WTC11 (cell line): ENCODE measurements around the gene TRAF3IP1. TPM values are rescaled to one million over a fixed set of nuclear protein-coding genes. Genes with fewer than 3 reads are reported as not detected.

Experiments
- ATAC-seq: fragments of 200-7000 bp; cut with Tn5 transposase; 2 replicates; pipeline ENCODE4 v1.10.0; 2021; ENCODE audit warnings: mild to moderate bottlenecking, moderate library complexity
- CTCF ChIA-PET: fragments of 300-600 bp; sonication (Branson Sonifier 250); formaldehyde crosslinking; loops from one replicate; lab custom pipeline; 2021; ENCODE audit warnings: antibody characterized with exemption; lab: Charles Lee
- POLR2A ChIA-PET: fragments of 350-600 bp; sonication (Branson Sonifier 250); formaldehyde crosslinking; loops from one replicate; lab custom pipeline; 2021; ENCODE audit warnings: antibody characterized with exemption; lab: Charles Lee
- DNase-seq: peaks from one replicate; pipeline ENCODE4 v3.0.0; 2021; ENCODE audit warnings: low spot score
- H3K27ac Mint-ChIP-seq: 2 replicates; pipeline ENCODE4 v1.8.0; 2021; ENCODE audit warnings: mixed read lengths
- H3K27me3 Mint-ChIP-seq: 2 replicates; pipeline ENCODE4 v1.8.0; 2021; ENCODE audit warnings: low read depth, mild to moderate bottlenecking, moderate library complexity, mixed read lengths
- H3K36me3 Mint-ChIP-seq: 2 replicates; pipeline ENCODE4 v1.8.0; 2021; ENCODE audit warnings: mixed read lengths
- H3K4me1 Mint-ChIP-seq: 2 replicates; pipeline ENCODE4 v1.8.0; 2022; ENCODE audit warnings: mixed read lengths
- H3K4me3 Mint-ChIP-seq: 2 replicates; pipeline ENCODE4 v1.8.0; 2021; ENCODE audit warnings: mild to moderate bottlenecking, moderate library complexity, mixed read lengths
- H3K9me3 Mint-ChIP-seq: 2 replicates; pipeline ENCODE4 v1.8.0; 2021; ENCODE audit warnings: mixed read lengths
- CDX4 ChIP-seq: fragments of 250-450 bp; sonication (Bioruptor Pico); IDR thresholded peaks from 2 replicates; pipeline ENCODE4 v1.9.0; 2021; ENCODE audit warnings: moderate library complexity, mild to moderate bottlenecking, inconsistent platforms, borderline replicate concordance
- E2F4 ChIP-seq: sonication (generic); formaldehyde crosslinking; IDR thresholded peaks from 2 replicates; pipeline ENCODE4 v1.8.1; 2022; ENCODE audit warnings: low read depth, mild to moderate bottlenecking, moderate library complexity, missing genetic modification reagents, borderline replicate concordance
- EMX1 ChIP-seq: fragments of 250-450 bp; sonication (Bioruptor Pico); IDR thresholded peaks from 2 replicates; pipeline ENCODE4 v1.8.0; 2021; ENCODE audit warnings: mild to moderate bottlenecking
- ETV6 ChIP-seq: sonication (generic); formaldehyde crosslinking; IDR thresholded peaks from 2 replicates; pipeline ENCODE4 v1.8.1; 2022; ENCODE audit warnings: mild to moderate bottlenecking, missing genetic modification reagents
- FOXP1 ChIP-seq: sonication (generic); formaldehyde crosslinking; IDR thresholded peaks from 2 replicates; pipeline ENCODE4 v1.8.0; 2022; ENCODE audit warnings: missing genetic modification reagents, mild to moderate bottlenecking, moderate library complexity, borderline replicate concordance
- GABPB1 ChIP-seq: sonication (generic); formaldehyde crosslinking; IDR thresholded peaks from 2 replicates; pipeline ENCODE4 v1.8.1; 2023; ENCODE audit warnings: mild to moderate bottlenecking, missing genetic modification reagents
- GTF2I ChIP-seq: fragments of 250-450 bp; sonication (Bioruptor Pico); conservative IDR thresholded peaks from 2 replicates; pipeline ENCODE4 v1.4.0; 2021; ENCODE audit warnings: mild to moderate bottlenecking
- HMGA2 ChIP-seq: fragments of 250-450 bp; sonication (Bioruptor Pico); IDR thresholded peaks from 2 replicates; pipeline ENCODE4 v1.4.0; 2021; ENCODE audit warnings: mild to moderate bottlenecking, moderate library complexity
- IRF1 ChIP-seq: sonication (generic); formaldehyde crosslinking; IDR thresholded peaks from 2 replicates; pipeline ENCODE4 v1.8.0; 2023; ENCODE audit warnings: missing genetic modification reagents
- IRF2 ChIP-seq: sonication (generic); formaldehyde crosslinking; IDR thresholded peaks from 2 replicates; pipeline ENCODE4 v1.8.0; 2022; ENCODE audit warnings: low read depth, missing genetic modification reagents, borderline replicate concordance
- MXD4 ChIP-seq: fragments of 250-450 bp; sonication (Bioruptor Pico); IDR thresholded peaks from 2 replicates; pipeline ENCODE4 v1.8.0; 2021; ENCODE audit warnings: mild to moderate bottlenecking, moderate library complexity, borderline replicate concordance
- MYBL2 ChIP-seq: sonication (generic); formaldehyde crosslinking; IDR thresholded peaks from 2 replicates; pipeline ENCODE4 v1.8.1; 2023; ENCODE audit warnings: mild to moderate bottlenecking, moderate library complexity, missing genetic modification reagents
- RELA ChIP-seq: sonication (generic); formaldehyde crosslinking; IDR thresholded peaks from 2 replicates; pipeline ENCODE4 v1.8.1; 2022; ENCODE audit warnings: missing genetic modification reagents, mild to moderate bottlenecking, borderline replicate concordance
- SP1 ChIP-seq: sonication (generic); formaldehyde crosslinking; conservative IDR thresholded peaks from 2 replicates; pipeline ENCODE4 v1.8.1; 2022; ENCODE audit warnings: missing genetic modification reagents
- STAT6 ChIP-seq: sonication (generic); formaldehyde crosslinking; conservative IDR thresholded peaks from 2 replicates; pipeline ENCODE4 v1.8.1; 2023; ENCODE audit warnings: mild to moderate bottlenecking, low read depth, missing genetic modification reagents, moderate library complexity
- TEAD4 ChIP-seq: sonication (generic); formaldehyde crosslinking; IDR thresholded peaks from 2 replicates; pipeline ENCODE4 v1.8.0; 2022; ENCODE audit warnings: mild to moderate bottlenecking, missing genetic modification reagents
- USF2 ChIP-seq: sonication (generic); formaldehyde crosslinking; IDR thresholded peaks from 2 replicates; pipeline ENCODE4 v1.8.1; 2023; ENCODE audit warnings: mild to moderate bottlenecking, missing genetic modification reagents, moderate library complexity
- ZNF263 ChIP-seq: sonication (generic); formaldehyde crosslinking; IDR thresholded peaks from 2 replicates; pipeline ENCODE4 v1.8.1; 2022; ENCODE audit warnings: low read depth, mild to moderate bottlenecking, moderate library complexity, missing genetic modification reagents
- ZNF317 ChIP-seq: sonication (generic); formaldehyde crosslinking; IDR thresholded peaks from 2 replicates; pipeline ENCODE4 v1.8.1; 2023; ENCODE audit warnings: low read depth, mild to moderate bottlenecking, moderate library complexity, missing genetic modification reagents, borderline replicate concordance
- ZNF416 ChIP-seq: fragments of 250-450 bp; sonication (Bioruptor Pico); IDR thresholded peaks from 2 replicates; pipeline ENCODE4 v1.9.0; 2021; ENCODE audit warnings: mild to moderate bottlenecking, inconsistent platforms
- total RNA-seq: library from RNA; stranded (reverse); gene quantifications from 3 replicates; pipeline ENCODE4 v1.2.3, GENCODE V29; 2021

Gene TRAF3IP1
- total RNA-seq, 1 experiment from 2014 or later, result 18.7 TPM

GRCh38 chr2:238294046-238294392 is 26.3 kb upstream of the TRAF3IP1 start:
- Mint-ChIP-seq H3K4me3 (no peak overlapping the region), H3K9me3 (no peaks in the 10 kb centered on the region), H3K27ac (no peak overlapping the region), H3K36me3 (no peaks in the 10 kb centered on the region)
- DNase-seq (peak; percentile 1), ATAC-seq (no peak)
- CTCF ChIA-PET, result interaction anchor here (1.2 kb wide), 1 partner anchor 11 kb away, joined by 3 read pairs; no protein-coding TSS in a partner anchor
- TF ChIP-seq MXD4 (no peak), MYBL2 (CRISPR knock-in tag) (no peak), CDX4 (no peak), ETV6 (no peak), STAT6 (CRISPR knock-in tag) (no peak), ZNF317 (CRISPR knock-in tag) (no peak), TEAD4 (CRISPR knock-in tag) (no peak), USF2 (no peak), ZNF416 (CRISPR knock-in tag) (no peak), IRF2 (CRISPR knock-in tag) (no peak), FOXP1 (CRISPR knock-in tag) (no peak), SP1 (CRISPR knock-in tag) (no peak), HMGA2 (CRISPR knock-in tag) (no peak), IRF1 (CRISPR knock-in tag) (no peak), ZNF263 (CRISPR knock-in tag) (no peak), RELA (CRISPR knock-in tag) (no peak), E2F4 (no peak), GTF2I (CRISPR knock-in tag) (no peak)
- TF ChIP-seq, all 79 proteins: peak for 0
- Mint-ChIP-seq H3K27me3 (peaks cover 9% of the 10 kb centered on the region; the same call in 1 of the 2 replicates), H3K4me1 (peaks cover 17% of the 10 kb centered on the region)
- POLR2A ChIA-PET, result interaction anchor here (0.7 kb wide), 1 partner anchor 171 kb away, joined by 4 read pairs; no protein-coding TSS in a partner anchor

- H3K36me3 Mint-ChIP-seq, result no peaks in the 10 kb centered on the region
- POLR2A ChIA-PET, result no interaction called here
- H3K4me1 Mint-ChIP-seq, result peaks cover 12% of the 10 kb centered on the region
- H3K27me3 Mint-ChIP-seq, result peaks cover 9% of the 10 kb centered on the region; the same call in 1 of the 2 replicates
- no peak for ATAC-seq
- no peak overlapping the region for H3K27ac Mint-ChIP-seq
- H3K9me3 Mint-ChIP-seq, result no peaks in the 10 kb centered on the region
- H3K4me3 Mint-ChIP-seq, result no peak overlapping the region
- DNase-seq, result no peak
- CTCF ChIA-PET, result interaction anchor here (1.1 kb wide), 1 partner anchor 10 kb away, joined by 3 read pairs; no protein-coding TSS in a partner anchor
- TF ChIP-seq EMX1 (CRISPR knock-in tag) (no peak), GABPB1 (peak; percentile 35; the same call in 1 of the 2 replicates)
- TF ChIP-seq, all 79 proteins: peak for 1
These were observed 25.8 kb upstream of the TRAF3IP1 start for GRCh38 chr2:238294393-238295143.
